Motor neuron (in vitro differentiated cells): ENCODE data around the gene EGFLAM. TPM values are rescaled to one million over a fixed set of nuclear protein-coding genes. Genes with fewer than 3 reads are reported as not detected.

ENCODE experiments used
- ATAC-seq, 8 experiments: fragments of 200-7000 bp; cut with Tn5 transposase; replicated peaks in 6 of 8; 2 replicates each; pipeline ENCODE4 v1.8.0; 2021; ENCODE audit warnings: mild to moderate bottlenecking in 8 of 8, moderate library complexity in 8 of 8
- H3K27ac ChIP-seq, 2 donors: fragments of 250-450 bp; sonication (Bioruptor Pico); 2 replicates each; pipeline ENCODE4 v1.9.0; 2021; ENCODE audit warnings: antibody characterized with exemption in 2 of 2, mild to moderate bottlenecking in 2 of 2, moderate library complexity in 1 of 2
- H3K4me1 ChIP-seq, 2 donors: fragments of 250-450 bp; sonication (Bioruptor Pico); replicated peaks in 1 of 2; 2 replicates each; pipeline ENCODE4 v1.6.1; 2021; ENCODE audit warnings: antibody characterized with exemption in 2 of 2, mild to moderate bottlenecking in 2 of 2, moderate library complexity in 1 of 2
- H3K4me3 ChIP-seq, 5 donors: fragments of 250-450 bp; sonication (Bioruptor Pico); 2 replicates each; pipeline ENCODE4 v1.9.0; 2021; ENCODE audit warnings: antibody characterized with exemption in 5 of 5, mild to moderate bottlenecking in 5 of 5, moderate library complexity in 4 of 5
- WGBS, 10 experiments: fragments of 450-650 bp; shearing (Covaris generic); methylation state at CpG; one replicate each; pipeline ENCODE4 v1.0.0; 2022; 5-methylcytosine and 5-hydroxymethylcytosine counted together
- in situ Hi-C, 9 experiments: fragments of 400-800 bp; cut with MboI; loops; one replicate each; pipeline ENCODE4 v1.15.0; 2021; ENCODE audit warnings: low sequenced_read_pairs in 9 of 9, low pct_unique_long_range_greater_than_20kb in 2 of 9; ENCODE audit not compliant: unreplicated experiment in 9 of 9
- total RNA-seq, 8 experiments: library from RNA; unstranded; fragments of 300-600 nt; gene quantifications; 2 replicates each; pipeline versions ENCODE4 v1.2.3 to v1.2.4, GENCODE V29; 2022

The EGFLAM gene
- total RNA-seq, 8 experiments from 2014 or later = 0.65 to 30.2 (median 1.6) TPM

- in situ Hi-C loops = no loop called here
- no peak overlapping the region for H3K4me3 ChIP-seq
- H3K27ac ChIP-seq = no peak overlapping the region
- H3K4me1 ChIP-seq = peaks cover 0 to 4% of the 10 kb centered on the region in 2 donors
- ATAC-seq = peak in 5 of 8 experiments; percentile 36 to 89 (median 39)
Measured at GRCh38 chr5:38284384-38284783, 26.0 kb downstream of the EGFLAM start.

- Histone ChIP-seq H3K27ac (no peak overlapping the region), H3K4me3 (no peak overlapping the region), H3K4me1 (peaks cover 0 to 4% of the 10 kb centered on the region in 2 donors)
- ATAC-seq = no peak
- in situ Hi-C loops = no loop called here
- 40 to 100% (median 80%) methylated on average over 1 to 2 of the region's 2 CpGs; no CpG with 5 or more reads in 5 of the 10 experiments for WGBS, 10 experiments
Measured at GRCh38 chr5:38285226-38285625, 26.9 kb downstream of the EGFLAM start.

GRCh38 chr5:38286002-38286401 lies 27.6 kb downstream of the EGFLAM start:
- H3K4me1 ChIP-seq = peaks cover 0 to 4% of the 10 kb centered on the region in 2 donors
- no peak overlapping the region for H3K4me3 ChIP-seq
- 50 to 94% (median 84%) methylated on average over 2 to 4 of the region's 4 CpGs; no CpG with 5 or more reads in 2 of the 10 experiments for WGBS, 10 experiments
- in situ Hi-C loops = no loop called here
- peak in 2 of 8 experiments; percentile 28 to 75 for ATAC-seq
- H3K27ac ChIP-seq = no peak overlapping the region

DNA sequence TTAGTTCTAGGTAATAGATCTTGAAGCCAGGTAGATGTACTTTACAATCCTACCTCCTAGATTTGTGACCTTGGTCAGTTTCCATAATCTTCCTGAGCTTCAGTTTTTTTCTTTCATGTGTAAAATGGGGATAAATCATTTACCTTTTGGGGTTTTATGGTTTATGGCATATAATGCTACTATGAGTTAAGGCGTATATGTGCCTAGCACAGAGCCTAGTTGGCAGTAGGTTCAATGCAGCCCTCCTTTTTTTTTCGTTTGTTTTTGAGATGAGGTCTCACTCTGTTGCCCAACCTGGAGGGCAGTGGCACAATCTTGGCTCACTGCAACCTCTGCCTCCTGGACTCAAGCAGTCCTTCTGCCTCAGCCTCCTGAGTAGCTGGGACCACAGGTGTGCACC lies 28.8 kb downstream of the EGFLAM start:
- H3K4me1 ChIP-seq = peaks cover 0 to 4% of the 10 kb centered on the region in 2 donors
- 21 to 100% (median 90%) methylated on average over 1 to 2 of the region's 2 CpGs; no CpG with 5 or more reads in 3 of the 10 experiments for WGBS, 10 experiments
- in situ Hi-C loops = no loop called here
- no peak overlapping the region for H3K27ac ChIP-seq
- no peak for ATAC-seq
- H3K4me3 ChIP-seq = no peak overlapping the region

GRCh38 chr5:38289457-38289856 lies 31.1 kb downstream of the EGFLAM start:
- in situ Hi-C loops = no loop called here
- H3K4me1 ChIP-seq = peaks cover 0 to 4% of the 10 kb centered on the region in 2 donors
- H3K4me3 ChIP-seq = no peak overlapping the region
- 48 to 100% (median 93%) methylated on average over 1 to 4 of the region's 4 CpGs; no CpG with 5 or more reads in 1 of the 10 experiments for WGBS, 10 experiments
- no peak for ATAC-seq
- H3K27ac ChIP-seq = no peak overlapping the region

DNA sequence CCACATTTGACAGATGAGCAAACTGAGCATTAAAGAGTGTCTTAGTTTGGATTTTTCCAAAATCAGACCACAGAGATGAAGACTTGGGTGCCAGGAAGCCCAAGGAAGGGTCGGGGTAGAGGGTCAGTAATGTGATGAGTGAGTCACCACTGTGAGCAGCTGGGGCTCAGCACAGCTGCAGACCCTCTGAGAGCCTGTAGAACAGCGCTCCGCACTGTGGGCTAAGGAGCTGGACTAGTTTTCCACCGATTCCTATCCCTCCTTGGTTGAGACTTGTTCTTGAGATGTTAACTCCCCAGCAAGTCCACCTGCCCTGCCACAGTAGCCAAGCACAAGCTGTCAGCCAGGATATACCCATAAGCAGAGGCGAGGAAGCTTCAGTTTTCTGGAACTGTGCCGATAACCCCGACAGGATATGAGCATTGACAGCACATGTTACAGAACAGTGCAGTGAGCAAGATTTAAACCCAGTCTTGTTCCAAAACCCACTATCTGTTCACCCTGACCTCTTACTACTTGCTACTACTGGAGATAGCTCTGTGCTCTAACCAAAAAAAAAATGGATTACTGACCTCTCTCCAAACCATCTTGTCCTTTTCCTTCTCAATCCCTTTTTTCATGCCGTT lies 31.8 kb downstream of the EGFLAM start:
- WGBS, 10 experiments = 33 to 96% (median 85%) methylated on average over 1 to 7 of the region's 8 CpGs; no CpG with 5 or more reads in 3 of the 10 experiments
- no peak overlapping the region for H3K4me3 ChIP-seq

DNA sequence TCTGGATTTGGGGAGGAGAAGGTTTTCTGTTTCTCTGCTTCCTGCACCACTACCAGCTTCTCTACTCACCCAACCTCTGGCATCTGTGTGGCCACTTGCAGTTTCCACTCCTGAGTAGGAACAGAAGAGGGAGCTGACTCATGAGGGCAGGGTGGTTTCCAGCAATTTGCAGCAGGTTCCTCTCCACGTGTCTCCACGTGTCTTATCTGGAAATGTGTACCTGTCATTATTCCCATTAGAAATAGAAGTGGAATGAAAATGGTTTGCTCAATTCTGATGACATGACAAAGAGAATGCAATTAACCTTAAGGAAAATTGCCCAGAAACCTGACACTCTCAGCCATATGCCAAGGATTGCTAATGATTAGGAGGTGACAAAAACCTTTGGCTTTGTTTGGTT lies 33.0 kb downstream of the EGFLAM start:
- in situ Hi-C loops = no loop called here
- Histone ChIP-seq H3K4me1 (no peaks in the 10 kb centered on the region), H3K27ac (no peak overlapping the region), H3K4me3 (no peak overlapping the region)
- ATAC-seq = peak in 3 of 8 experiments; percentile 44 to 78 (median 76)
- WGBS, 10 experiments = 17 to 100% (median 37%) methylated on average over 1 to 2 of the region's 2 CpGs; no CpG with 5 or more reads in 5 of the 10 experiments

More for the DNA sequence above, 31.8 kb downstream of the EGFLAM start:
- no peak for ATAC-seq
- Histone ChIP-seq H3K4me1 (peaks cover 0 to under 1% of the 10 kb centered on the region in 2 donors), H3K27ac (no peak overlapping the region)
- in situ Hi-C loops = no loop called here

DNA sequence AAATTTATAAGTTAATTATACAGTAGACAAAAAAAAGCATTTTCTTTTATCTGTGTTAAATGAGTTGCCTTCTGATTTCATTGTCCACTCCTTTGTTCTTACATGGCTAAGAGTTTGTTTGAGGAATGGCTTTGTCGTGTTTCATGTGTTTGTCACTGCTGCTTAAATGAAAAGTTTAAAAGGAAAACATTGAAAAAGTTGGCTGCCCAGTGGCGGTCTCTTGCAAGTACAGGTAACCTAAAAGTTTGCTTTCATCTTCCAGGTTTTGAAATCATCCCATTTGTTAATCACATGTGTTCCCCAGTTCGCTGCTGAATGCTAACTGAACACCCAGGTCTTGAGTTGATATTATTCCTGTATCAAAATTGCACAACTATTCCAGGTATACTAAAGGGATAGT lies 33.9 kb downstream of the EGFLAM start:
- 0 to 100% (median 82%) methylated on average over 2 to 3 of the region's 3 CpGs; no CpG with 5 or more reads in 1 of the 10 experiments for WGBS, 10 experiments

GRCh38 chr5:38295751-38296150 lies 37.4 kb downstream of the EGFLAM start:
- H3K4me3 ChIP-seq = no peak overlapping the region
- H3K4me1 ChIP-seq = no peaks in the 10 kb centered on the region
- in situ Hi-C loops = no loop called here
- 0 to 100% (median 81%) methylated on average over 1 to 2 of the region's 2 CpGs; no CpG with 5 or more reads in 1 of the 10 experiments for WGBS, 10 experiments
- peak in 3 of 8 experiments; percentile 30 to 72 (median 58) for ATAC-seq
- no peak overlapping the region for H3K27ac ChIP-seq

More for the DNA sequence above, 33.9 kb downstream of the EGFLAM start:
- Histone ChIP-seq H3K4me3 (no peak overlapping the region), H3K27ac (no peak overlapping the region), H3K4me1 (no peaks in the 10 kb centered on the region)
- no peak for ATAC-seq
- in situ Hi-C loops = no loop called here

- ATAC-seq = peak in 3 of 8 experiments; percentile 59 to 69 (median 66)
- 8 to 92% (median 76%) methylated on average over 3 to 6 of the region's 8 CpGs; no CpG with 5 or more reads in 1 of the 10 experiments for WGBS, 10 experiments
- Histone ChIP-seq H3K4me3 (no peak overlapping the region), H3K4me1 (no peaks in the 10 kb centered on the region), H3K27ac (no peak overlapping the region)
- in situ Hi-C loops = no loop called here
Measured at GRCh38 chr5:38297830-38298608, 39.7 kb downstream of the EGFLAM start.

DNA sequence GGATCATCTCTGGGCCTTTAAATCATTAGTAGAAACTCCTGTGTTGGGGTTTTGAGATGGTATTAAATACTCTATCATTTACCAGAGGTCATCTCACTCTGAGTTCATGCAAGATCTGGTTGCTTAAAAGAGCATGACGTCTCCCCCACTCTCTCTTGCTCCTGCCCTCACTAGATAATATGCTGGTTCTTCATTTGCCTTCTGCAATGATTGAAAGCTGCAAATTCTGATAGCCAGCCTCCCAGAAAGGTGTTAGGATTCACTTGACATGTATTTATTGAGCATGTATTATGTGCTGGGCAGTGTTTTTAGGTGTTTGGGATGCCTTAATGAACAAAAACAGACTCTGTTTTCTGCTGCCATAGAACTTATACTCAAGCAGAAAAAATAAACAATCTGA lies 41.2 kb downstream of the EGFLAM start:
- ATAC-seq = no peak
- WGBS, 10 experiments = 14 to 80% (median 53%) methylated on average over 1 of the region's 1 CpG; no CpG with 5 or more reads in 6 of the 10 experiments
- in situ Hi-C loops = no loop called here
- Histone ChIP-seq H3K4me1 (no peaks in the 10 kb centered on the region), H3K4me3 (no peak overlapping the region), H3K27ac (no peak overlapping the region)

DNA sequence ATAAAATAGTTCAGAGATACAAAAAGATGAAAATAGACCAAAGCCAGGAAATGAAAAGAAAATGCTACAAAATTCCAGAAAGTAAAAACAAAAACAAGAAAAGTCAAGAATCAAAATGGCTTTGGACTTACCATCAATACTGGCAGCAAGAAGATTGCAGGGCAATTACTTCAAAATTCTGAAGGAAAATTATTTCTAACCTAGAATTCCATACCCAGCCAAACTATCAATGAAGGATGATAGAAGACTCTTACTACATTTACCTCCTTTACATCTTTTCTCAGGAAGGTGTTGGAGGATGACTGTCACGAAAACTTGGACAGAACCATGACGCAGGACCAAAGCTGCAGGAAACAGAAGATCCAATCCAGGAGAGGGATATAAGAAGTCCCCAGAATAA lies 46.8 kb downstream of the EGFLAM start:
- no peaks in the 10 kb centered on the region for H3K4me1 ChIP-seq
- WGBS, 10 experiments = 0 to 89% (median 65%) methylated on average over 1 to 2 of the region's 2 CpGs; no CpG with 5 or more reads in 2 of the 10 experiments
- H3K4me3 ChIP-seq = no peak overlapping the region
- ATAC-seq = no peak
- in situ Hi-C loops = no loop called here
- no peak overlapping the region for H3K27ac ChIP-seq

DNA sequence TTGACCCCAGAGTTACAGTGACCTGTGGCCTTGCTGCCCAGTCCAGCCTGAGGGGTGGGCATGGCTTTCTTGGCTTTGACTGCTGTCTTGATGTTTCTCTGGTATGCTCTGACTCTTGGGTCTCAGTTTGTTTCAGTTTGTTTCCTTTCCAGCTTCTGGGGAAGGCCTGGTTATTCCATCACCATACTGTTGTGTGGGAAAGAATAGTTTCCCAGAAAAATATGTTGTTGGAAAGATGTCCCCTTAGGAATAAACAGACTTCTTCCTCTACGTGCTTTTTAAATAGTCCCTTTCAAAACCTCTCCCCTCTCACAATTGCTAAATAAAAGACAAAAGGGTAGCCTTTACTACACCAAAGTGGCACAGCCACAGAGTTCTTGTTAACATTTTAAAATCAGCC lies 49.5 kb downstream of the EGFLAM start:
- WGBS, 10 experiments = 0 to 60% (median 37%) methylated on average over 1 of the region's 1 CpG; no CpG with 5 or more reads in 2 of the 10 experiments
- H3K27ac ChIP-seq = no peak overlapping the region
- no peaks in the 10 kb centered on the region for H3K4me1 ChIP-seq
- in situ Hi-C loops = no loop called here
- H3K4me3 ChIP-seq = no peak overlapping the region
- no peak for ATAC-seq
